ENCODE data around the gene ZFP64.

ZFP64 gene

DNA sequence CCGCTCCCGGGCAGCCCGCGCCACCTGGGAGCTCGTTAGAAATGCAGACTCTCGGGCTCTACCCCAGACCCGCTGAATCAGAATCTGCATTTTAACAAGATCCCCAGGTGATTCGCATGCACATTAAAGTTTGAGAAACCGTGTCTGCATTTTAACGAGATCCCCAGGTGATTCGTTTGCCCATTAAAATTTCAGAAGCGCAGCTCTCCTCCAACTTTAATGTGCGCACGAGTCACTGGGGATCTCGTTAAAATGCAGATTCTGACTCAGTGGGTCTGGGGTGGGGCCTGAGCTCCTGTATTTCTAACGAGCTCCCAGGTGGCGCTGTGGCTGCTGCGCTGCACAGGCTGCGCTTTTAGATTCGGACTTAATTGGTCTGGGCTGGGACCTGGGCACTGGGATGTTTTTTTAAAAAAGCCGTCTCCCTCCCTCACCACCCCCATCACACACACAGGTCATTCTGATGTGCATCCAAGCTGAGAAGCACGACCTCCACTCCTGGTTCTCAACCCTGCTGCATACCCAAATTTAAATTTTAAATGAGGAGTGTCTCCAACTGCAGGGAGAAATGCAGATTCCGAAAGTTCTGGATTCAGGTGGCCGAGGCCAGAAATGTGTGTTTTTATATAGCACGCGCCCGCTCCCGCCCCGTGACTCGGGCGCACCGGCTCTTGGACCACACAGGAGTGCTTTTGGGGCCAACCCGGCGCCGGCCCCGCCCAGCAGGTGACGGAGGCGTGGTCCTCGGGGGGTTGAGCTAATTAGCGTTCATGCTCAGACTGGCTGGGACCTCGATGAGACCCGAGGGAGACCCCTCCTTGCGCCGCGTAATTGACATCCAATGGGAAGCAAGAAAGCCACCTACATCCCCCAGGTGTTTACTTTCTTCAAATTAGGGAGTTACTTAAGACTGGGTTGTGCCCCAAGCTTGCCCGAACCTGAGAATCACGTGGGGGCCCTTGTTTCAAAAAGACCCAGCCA is 85.8 kb downstream of the ZFP64 start:
- no peak overlapping the region for H3K4me2 ChIP-seq (ENCODE audit: low read depth, low read length, poor library complexity, severe bottlenecking)
- no peak overlapping the region for H3K4me3 ChIP-seq (ENCODE audit: low read length, poor library complexity, severe bottlenecking)
- no peaks in the 10 kb centered on the region for H3K27me3 ChIP-seq (ENCODE audit: insufficient read depth, low read length, poor library complexity, severe bottlenecking)
- no peaks in the 10 kb centered on the region for H3K79me2 ChIP-seq (ENCODE audit: insufficient read depth, low read length)
- peaks cover 3% of the 10 kb centered on the region; the same call in 1 of the 2 replicates for H3F3A ChIP-seq (ENCODE audit: low read depth)
- no peaks in the 10 kb centered on the region for H4K20me1 ChIP-seq (ENCODE audit: insufficient read depth, low read length, poor library complexity, severe bottlenecking)
- H3K4me1 ChIP-seq (ENCODE audit: insufficient read depth, low read length, poor library complexity, severe bottlenecking) = peaks cover 39% of the 10 kb centered on the region
- no peaks in the 10 kb centered on the region for H3K9me2 ChIP-seq (replicated peaks; ENCODE audit: low read depth, low read length)
- TF ChIP-seq, protein P1, sequence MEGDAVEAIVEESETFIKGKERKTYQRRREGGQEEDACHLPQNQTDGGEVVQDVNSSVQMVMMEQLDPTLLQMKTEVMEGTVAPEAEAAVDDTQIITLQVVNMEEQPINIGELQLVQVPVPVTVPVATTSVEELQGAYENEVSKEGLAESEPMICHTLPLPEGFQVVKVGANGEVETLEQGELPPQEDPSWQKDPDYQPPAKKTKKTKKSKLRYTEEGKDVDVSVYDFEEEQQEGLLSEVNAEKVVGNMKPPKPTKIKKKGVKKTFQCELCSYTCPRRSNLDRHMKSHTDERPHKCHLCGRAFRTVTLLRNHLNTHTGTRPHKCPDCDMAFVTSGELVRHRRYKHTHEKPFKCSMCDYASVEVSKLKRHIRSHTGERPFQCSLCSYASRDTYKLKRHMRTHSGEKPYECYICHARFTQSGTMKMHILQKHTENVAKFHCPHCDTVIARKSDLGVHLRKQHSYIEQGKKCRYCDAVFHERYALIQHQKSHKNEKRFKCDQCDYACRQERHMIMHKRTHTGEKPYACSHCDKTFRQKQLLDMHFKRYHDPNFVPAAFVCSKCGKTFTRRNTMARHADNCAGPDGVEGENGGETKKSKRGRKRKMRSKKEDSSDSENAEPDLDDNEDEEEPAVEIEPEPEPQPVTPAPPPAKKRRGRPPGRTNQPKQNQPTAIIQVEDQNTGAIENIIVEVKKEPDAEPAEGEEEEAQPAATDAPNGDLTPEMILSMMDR (conservative IDR thresholded peaks at IDR 0.05; ENCODE audit: low read length) = no peak
- no peak for TF ChIP-seq EZH2phosphoT487 (IDR thresholded peaks at IDR 0.05; ENCODE audit: borderline replicate concordance)
- H2AFZ ChIP-seq (ENCODE audit: low read length) = no peak overlapping the region
- H3K9ac ChIP-seq (ENCODE audit: low read depth, low read length, poor library complexity, severe bottlenecking) = no peak overlapping the region
- H3K9me3 ChIP-seq (ENCODE audit: insufficient read depth, low read depth, low read length) = no peaks in the 10 kb centered on the region
- H3K36me3 ChIP-seq (ENCODE audit: insufficient read depth, low read length) = no peaks in the 10 kb centered on the region

DNA sequence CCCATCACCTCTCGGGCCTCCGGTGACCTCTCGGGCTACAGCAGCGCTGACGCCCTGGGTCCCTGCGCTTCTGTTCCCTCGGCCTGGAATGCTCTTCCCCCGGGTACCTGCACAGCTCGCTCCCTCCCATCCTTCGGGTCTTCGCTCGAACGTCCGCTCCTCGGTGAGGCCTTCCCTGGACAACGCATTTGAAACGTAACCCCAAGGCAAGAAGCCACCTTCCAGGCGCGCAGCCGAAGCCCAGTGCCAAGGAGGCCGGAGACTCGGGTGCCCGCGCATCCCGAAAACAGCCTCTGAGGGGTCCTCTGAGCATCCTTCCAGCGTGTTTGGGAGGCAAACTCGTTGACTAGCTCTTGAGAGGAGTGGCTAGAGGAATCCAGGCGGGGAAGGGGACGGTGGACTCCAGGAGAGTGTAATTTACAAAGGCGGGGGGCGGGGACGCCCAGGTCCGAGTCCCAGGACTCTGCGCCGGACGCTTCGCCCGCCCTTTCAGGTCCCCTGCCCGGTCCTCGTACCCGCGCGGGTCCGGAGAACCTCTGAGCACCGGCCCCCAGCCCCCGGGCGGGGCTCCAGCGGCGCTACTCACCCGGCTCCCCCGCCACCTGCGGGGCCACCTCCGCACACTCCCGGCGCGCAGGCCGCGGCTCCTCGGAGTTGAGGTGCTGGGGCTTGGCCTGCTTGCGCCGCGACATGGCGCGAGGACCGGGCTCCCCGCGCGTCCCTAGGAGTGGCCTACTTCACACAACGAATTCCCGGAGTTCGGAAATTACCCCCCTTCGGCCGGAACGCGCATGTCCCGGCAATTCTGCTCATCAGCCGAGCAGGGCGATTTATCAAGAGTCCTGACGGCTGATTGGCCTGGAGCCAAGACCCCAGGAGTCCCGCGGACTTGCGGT is 86.8 kb downstream of the ZFP64 start:
- Histone ChIP-seq H3K4me3 (ENCODE audit: low read length, poor library complexity, severe bottlenecking) (peak overlapping the region; percentile 71), H3K9ac (ENCODE audit: low read depth, low read length, poor library complexity, severe bottlenecking) (peak overlapping the region; percentile 68), H2AFZ (ENCODE audit: low read length) (no peak overlapping the region)

More for the DNA sequence above, 86.8 kb downstream of the ZFP64 start:
- Histone ChIP-seq H4K20me1 (ENCODE audit: insufficient read depth, low read length, poor library complexity, severe bottlenecking) (no peaks in the 10 kb centered on the region), H3F3A (ENCODE audit: low read depth) (peaks cover 3% of the 10 kb centered on the region; the same call in 1 of the 2 replicates), H3K4me2 (ENCODE audit: low read depth, low read length, poor library complexity, severe bottlenecking) (peak overlapping the region; percentile 80), H3K9me3 (ENCODE audit: insufficient read depth, low read depth, low read length) (no peaks in the 10 kb centered on the region), H3K4me1 (ENCODE audit: insufficient read depth, low read length, poor library complexity, severe bottlenecking) (peaks cover 39% of the 10 kb centered on the region), H3K36me3 (ENCODE audit: insufficient read depth, low read length) (no peaks in the 10 kb centered on the region), H3K9me2 (replicated peaks; ENCODE audit: low read depth, low read length) (no peaks in the 10 kb centered on the region), H3K27me3 (ENCODE audit: insufficient read depth, low read length, poor library complexity, severe bottlenecking) (no peaks in the 10 kb centered on the region), H3K79me2 (ENCODE audit: insufficient read depth, low read length) (no peaks in the 10 kb centered on the region)
- TF ChIP-seq, protein P1 (conservative IDR thresholded peaks at IDR 0.05; ENCODE audit: low read length) = no peak
- TF ChIP-seq EZH2phosphoT487 (IDR thresholded peaks at IDR 0.05; ENCODE audit: borderline replicate concordance) = no peak
